EL (cell line): ENCODE data around the gene RPS2.
"Not testable (repeated sequence)": the region's sequence is repeated elsewhere in the genome, so short reads cannot be mapped to it uniquely, and the experiment has no call there.

ENCODE experiments used
- DNase-seq: peaks from one replicate; pipeline ENCODE4 v3.0.0-alpha.2; 2016

The RPS2 gene

DNA sequence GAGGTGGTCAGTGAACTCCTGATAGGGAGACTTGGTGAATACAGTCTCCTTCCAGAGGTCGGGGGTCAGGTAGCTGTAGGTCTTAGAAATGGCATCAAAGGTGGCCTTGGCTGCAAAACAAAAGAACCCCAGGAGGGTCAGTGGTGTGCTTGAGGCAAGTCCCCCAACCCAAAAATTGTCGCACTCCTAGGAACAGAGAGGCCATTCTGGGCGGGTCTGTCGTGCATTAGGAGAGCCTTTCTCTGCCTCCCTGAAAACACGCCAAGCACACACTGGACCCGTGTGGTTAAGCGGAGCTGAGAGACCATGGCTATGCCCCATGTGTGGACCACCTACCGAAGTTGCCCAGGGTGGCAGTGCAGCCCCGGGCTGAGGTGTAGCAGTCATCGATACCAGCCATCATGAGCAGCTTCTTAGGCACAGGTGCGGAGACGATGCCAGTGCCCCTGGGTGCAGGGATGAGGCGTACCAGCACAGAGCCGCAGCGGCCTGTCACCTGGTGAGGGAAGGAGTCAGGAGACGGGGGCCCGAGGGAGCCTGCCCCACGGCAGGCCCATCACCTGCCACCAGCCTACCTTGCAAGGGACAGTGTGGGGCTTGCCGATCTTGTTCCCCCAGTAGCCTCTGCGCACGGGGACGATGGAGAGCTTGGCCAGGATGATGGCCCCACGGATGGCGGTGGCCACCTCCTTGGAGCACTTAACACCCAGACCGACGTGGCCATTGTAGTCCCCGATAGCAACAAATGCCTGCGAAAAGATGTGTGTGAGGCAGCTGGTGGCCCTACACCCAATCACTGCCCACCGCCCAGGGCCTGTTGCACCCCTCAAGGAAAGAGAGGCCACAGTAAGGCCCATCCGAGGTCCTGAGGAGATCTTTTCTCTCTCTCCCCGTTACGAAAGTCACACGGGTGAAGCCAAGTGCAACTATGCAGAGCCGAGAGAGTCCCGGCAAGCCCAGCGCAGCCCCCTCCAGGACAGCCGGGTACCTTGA lies 2.2 kb downstream of the RPS2 start:
- DNase-seq: not testable (repeated sequence)

- DNase-seq: peak; percentile 33
Observed at GRCh38 chr16:1961651-1962067, 3.0 kb downstream of the RPS2 start.

DNA sequence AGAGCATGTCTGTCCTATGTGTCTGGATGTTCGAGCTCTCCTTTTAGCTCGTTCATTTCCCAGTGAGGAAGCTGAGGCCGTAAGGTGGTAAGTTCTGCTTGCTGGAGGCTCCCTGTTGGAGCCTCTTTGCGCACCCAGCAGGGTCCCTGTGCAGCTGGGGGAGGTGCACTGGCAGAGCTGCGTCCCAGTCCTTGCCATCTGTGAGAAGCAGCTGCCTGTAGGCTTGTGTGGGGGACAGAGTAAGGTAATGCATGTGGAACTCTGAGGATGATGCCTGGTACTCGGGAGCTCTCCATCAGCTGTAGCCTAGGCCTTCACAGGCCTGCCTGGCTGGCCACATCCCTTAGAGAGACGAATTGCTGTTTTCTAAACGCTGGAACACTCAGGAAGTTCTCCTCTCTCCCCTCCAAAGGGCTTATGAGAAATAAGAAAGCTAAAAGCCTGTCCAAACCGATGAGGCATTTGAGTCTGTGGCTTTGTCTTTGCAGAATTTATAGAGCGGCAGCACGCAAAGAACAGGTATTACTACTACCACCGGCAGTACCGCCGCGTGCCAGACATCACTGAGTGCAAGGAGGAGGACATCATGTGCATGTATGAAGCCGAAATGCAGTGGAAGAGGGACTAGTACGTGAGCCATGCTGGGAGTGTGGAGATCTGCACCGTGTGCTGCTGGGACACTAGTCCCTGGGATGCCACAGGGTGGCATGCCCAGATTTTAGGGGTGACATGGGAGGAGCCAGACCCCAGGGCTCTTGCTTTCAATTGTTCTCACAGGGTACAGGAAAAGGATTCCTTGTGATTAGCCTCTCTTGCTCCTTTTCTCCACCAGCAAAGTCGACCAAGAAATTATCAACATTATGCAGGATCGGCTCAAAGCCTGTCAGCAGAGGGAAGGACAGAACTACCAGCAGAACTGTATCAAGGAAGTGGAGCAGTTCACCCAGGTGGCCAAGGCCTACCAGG lies 3.7 kb downstream of the RPS2 start:
- peak; percentile 67 for DNase-seq

GRCh38 chr16:1959269-1960039 lies 5.2 kb downstream of the RPS2 start, which contains the start of gene NDUFB10:
Gene NDUFB10 (plus strand): TSS chr16:1959538. CDS start chr16:1959625, 87 bp downstream.
- DNase-seq: peak; percentile 90

- no peak for DNase-seq
Observed at GRCh38 chr16:1958715-1959268, 5.8 kb downstream of the RPS2 start.

DNA sequence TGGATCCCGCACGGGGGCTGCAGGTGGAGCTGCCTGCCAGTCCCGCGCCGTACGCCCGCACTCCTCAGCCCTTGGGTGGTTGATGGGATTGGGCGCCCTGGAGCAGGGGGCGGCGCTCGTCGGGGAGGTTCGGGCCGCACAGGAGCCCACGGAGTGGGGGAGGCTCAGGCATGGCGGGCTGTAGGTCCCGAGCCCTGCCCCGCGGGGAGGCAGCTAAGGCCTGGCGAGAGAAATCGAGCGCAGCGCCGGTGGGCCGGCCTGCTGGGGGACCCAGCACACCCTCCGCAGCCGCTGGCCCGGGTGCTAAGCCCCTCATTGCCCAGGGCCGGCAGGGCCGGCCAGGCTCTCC lies 6.5 kb downstream of the RPS2 start:
- DNase-seq: not testable (repeated sequence)

GRCh38 chr16:1957434-1958142 lies 7.0 kb downstream of the RPS2 start:
- DNase-seq: not testable (repeated sequence)

GRCh38 chr16:1953734-1954133 lies 10.9 kb downstream of the RPS2 start:
- DNase-seq: no peak

- DNase-seq: no peak
Observed at GRCh38 chr16:1950559-1950958, 14.1 kb downstream of the RPS2 start.

- no peak for DNase-seq
Observed at GRCh38 chr16:1950047-1950446, 14.6 kb downstream of the RPS2 start.

- no peak for DNase-seq
Observed at GRCh38 chr16:1949507-1949906, 15.1 kb downstream of the RPS2 start.

GRCh38 chr16:1947369-1947670 lies 17.3 kb downstream of the RPS2 start:
- DNase-seq: no peak

- no peak for DNase-seq
Observed at GRCh38 chr16:1946495-1947368, 17.9 kb downstream of the RPS2 start.

DNA sequence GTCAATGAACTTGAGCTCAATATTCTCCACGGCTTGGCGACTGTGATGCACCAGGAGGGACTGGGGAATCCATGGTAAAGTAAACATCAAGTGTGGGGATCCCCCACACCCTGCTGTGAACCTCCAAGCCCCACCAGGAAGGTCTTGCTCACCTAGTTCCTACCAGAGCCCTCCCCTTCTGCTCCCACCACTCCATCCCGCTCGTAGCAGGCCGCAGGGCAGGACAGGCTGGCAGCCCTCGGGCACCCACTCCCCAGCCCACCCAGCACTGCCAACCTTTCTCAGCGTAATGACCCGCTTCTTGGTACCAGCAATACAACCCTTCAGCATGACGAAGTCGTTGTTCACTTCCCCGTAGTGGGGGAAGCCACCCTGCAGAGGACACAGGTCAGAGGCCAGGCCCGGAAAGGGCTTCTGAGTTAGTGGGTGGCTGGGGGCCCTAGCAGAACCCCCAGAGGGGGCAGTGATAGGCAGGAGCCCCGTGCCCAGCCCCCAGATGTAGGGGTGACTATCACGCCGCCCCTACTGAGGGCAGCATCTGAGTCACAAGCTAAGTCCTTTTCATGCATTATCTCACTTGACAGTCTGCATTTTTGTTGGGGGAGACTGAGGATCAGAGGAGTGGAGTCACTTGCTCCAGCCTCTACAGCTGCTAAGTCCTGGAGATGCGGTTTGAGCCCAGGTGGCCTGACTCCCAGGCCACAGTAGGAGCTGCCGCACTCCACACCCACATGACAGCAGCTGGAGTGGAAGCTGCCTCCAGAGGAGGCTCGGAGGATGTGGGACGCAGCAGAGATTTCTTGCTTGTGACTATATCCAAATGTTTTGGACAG lies 18.9 kb downstream of the RPS2 start:
- DNase-seq: no peak

DNA sequence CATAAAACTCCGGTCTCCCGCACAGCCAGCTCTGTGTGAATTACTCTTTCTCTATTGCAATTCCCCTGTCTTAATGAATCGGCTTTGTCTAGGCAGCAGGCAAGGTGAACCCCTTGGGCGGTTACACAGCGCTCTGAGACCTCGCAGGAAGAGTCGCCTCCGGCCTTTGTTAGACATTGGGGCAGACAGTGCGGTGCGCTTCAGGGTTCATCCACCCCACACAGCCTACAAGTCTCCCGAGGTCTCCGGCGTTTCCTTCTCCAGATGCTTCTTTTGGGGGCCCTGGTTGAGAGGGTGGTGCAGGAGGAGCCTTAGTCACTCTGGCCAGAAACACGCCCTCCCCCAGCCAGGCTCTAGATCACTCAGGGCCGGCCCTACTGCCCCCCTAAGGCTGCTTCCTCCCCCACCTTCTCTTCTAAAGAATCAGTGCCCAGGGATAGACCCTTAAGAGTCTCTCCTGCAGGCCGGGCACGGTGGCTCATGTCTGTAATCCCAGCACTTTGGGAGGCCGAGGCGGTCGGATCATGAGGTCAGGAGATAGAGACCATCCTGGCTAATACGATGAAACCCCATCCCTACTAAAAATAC lies 19.9 kb downstream of the RPS2 start:
- DNase-seq: no peak

GRCh38 chr16:1942810-1943726 lies 21.6 kb downstream of the RPS2 start, which contains the start of gene MSRB1:
Gene MSRB1 (minus strand): TSS chr16:1943199. CDS start chr16:1943156, 43 bp downstream.
- DNase-seq: peak; percentile 99

GRCh38 chr16:1942047-1942809 lies 22.4 kb downstream of the RPS2 start:
- DNase-seq: no peak
